ENCODE data around the gene SLC1A5.
"Not testable (repeated sequence)": the region's sequence is repeated elsewhere in the genome, so short reads cannot be mapped to it uniquely, and the experiment has no call there.

Gene SLC1A5

GRCh38 chr19:46772170-46773017, 16.0 kb downstream of the SLC1A5 start:
- Histone ChIP-seq H2AFZ (ENCODE audit: low read depth, low read length) (no peak overlapping the region), H3K4me1 (ENCODE audit: insufficient read depth, low read length) (no peaks in the 10 kb centered on the region), H3K4me2 (ENCODE audit: insufficient read depth, low read length) (no peak overlapping the region), H3K36me3 (ENCODE audit: insufficient read depth, low read length) (peaks cover 31% of the 10 kb centered on the region), H3K4me3 (ENCODE audit: low read depth in 1 of 2, low read length in 2 of 2) (no peak overlapping the region), H3K9ac (ENCODE audit: low read depth, low read length) (no peak overlapping the region), H3K79me2 (ENCODE audit: insufficient read depth, low read length) (peaks cover 5% of the 10 kb centered on the region; the same call in 1 of the 2 replicates), H4K20me1 (ENCODE audit: insufficient read depth, low read length) (peaks cover 25% of the 10 kb centered on the region), H3K9me3 (ENCODE audit: insufficient read depth, low read length, severe bottlenecking) (no peaks in the 10 kb centered on the region), H3K27me3 (ENCODE audit: insufficient read depth, low read length, poor library complexity) (no peaks in the 10 kb centered on the region), H3K27ac (ENCODE audit: low read length) (no peak overlapping the region)
- peak; percentile 42 for DNase-seq
- no peak for TF ChIP-seq EZH2 (IDR thresholded peaks at IDR 0.05; ENCODE audit: borderline replicate concordance, low read depth, low read length, severe bottlenecking)
- no peak for TF ChIP-seq CTCF (IDR thresholded peaks at IDR 0.05; ENCODE audit: borderline replicate concordance, extremely low read depth, low read length, poor library complexity, severe bottlenecking)
- ATAC-seq (ENCODE audit: insufficient read depth, low read depth) = no peak; the same call in 1 of the 3 replicates

GRCh38 chr19:46768746-46769145, 19.6 kb downstream of the SLC1A5 start:
- DNase-seq; H3K79me2 ChIP-seq (ENCODE audit: insufficient read depth, low read length); H4K20me1 ChIP-seq (ENCODE audit: insufficient read depth, low read length); H3K9ac ChIP-seq (ENCODE audit: low read depth, low read length); H3K4me1 ChIP-seq (ENCODE audit: insufficient read depth, low read length); H3K4me3 ChIP-seq (ENCODE audit: low read depth in 1 of 2, low read length in 2 of 2); H3K4me2 ChIP-seq (ENCODE audit: insufficient read depth, low read length); H3K27ac ChIP-seq (ENCODE audit: low read length); H3K36me3 ChIP-seq (ENCODE audit: insufficient read depth, low read length); ATAC-seq (ENCODE audit: insufficient read depth, low read depth); H2AFZ ChIP-seq (ENCODE audit: low read depth, low read length); H3K27me3 ChIP-seq (ENCODE audit: insufficient read depth, low read length, poor library complexity); H3K9me3 ChIP-seq (ENCODE audit: insufficient read depth, low read length, severe bottlenecking): not testable (repeated sequence)

GRCh38 chr19:46766569-46767317, 21.7 kb downstream of the SLC1A5 start:
- peak; percentile 88 for ATAC-seq (ENCODE audit: insufficient read depth, low read depth)
- no peak overlapping the region for H2AFZ ChIP-seq (ENCODE audit: low read depth, low read length)
- peak; percentile 69 for DNase-seq

More at GRCh38 chr19:46766569-46767317, 21.7 kb downstream of the SLC1A5 start:
- Histone ChIP-seq H3K4me1 (ENCODE audit: insufficient read depth, low read length) (no peaks in the 10 kb centered on the region), H3K4me3 (ENCODE audit: low read depth in 1 of 2, low read length in 2 of 2) (no peak overlapping the region), H3K27ac (ENCODE audit: low read length) (no peak overlapping the region), H3K4me2 (ENCODE audit: insufficient read depth, low read length) (no peak overlapping the region), H3K79me2 (ENCODE audit: insufficient read depth, low read length) (no peaks in the 10 kb centered on the region), H3K9ac (ENCODE audit: low read depth, low read length) (no peak overlapping the region), H3K9me3 (ENCODE audit: insufficient read depth, low read length, severe bottlenecking) (no peaks in the 10 kb centered on the region), H3K27me3 (ENCODE audit: insufficient read depth, low read length, poor library complexity) (no peaks in the 10 kb centered on the region), H3K36me3 (ENCODE audit: insufficient read depth, low read length) (no peaks in the 10 kb centered on the region), H4K20me1 (ENCODE audit: insufficient read depth, low read length) (no peaks in the 10 kb centered on the region)
- TF ChIP-seq CTCF (IDR thresholded peaks at IDR 0.05; ENCODE audit: borderline replicate concordance, extremely low read depth, low read length, poor library complexity, severe bottlenecking) (peak; percentile 93), EZH2 (IDR thresholded peaks at IDR 0.05; ENCODE audit: borderline replicate concordance, low read depth, low read length, severe bottlenecking) (no peak)

Measured in DND-41 (cell line).